Measurements from ENCODE around the gene SVOP.

Gene SVOP

DNA sequence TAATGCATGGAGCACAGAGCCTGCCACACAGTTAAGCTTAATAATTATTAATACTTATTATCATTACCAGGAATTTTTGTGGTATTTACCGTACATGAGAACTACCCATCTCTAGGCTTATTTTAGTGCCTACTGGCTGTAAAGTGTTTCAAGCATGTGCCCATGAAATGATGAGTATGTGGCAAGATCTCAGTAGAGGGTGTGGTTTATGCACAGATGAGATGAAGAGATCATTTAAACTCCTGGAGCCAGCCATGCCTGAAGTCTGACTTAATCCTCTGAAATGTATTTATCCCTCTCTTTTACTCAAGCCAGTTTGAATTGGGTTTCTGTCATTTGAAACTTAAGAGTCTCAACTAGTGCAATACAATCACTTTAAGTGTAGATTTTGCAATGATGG lies 80.7 kb downstream of the SVOP start:
- no peaks in the 10 kb centered on the region for H3K36me3 ChIP-seq (ENCODE audit: insufficient read depth, low read depth, low read length)
- H3K4me3 ChIP-seq (ENCODE audit: low read length), result no peak overlapping the region
- H3K27ac ChIP-seq (ENCODE audit: low read length), result no peak overlapping the region
- H3K27me3 ChIP-seq (ENCODE audit: insufficient read depth, low read length), result no peaks in the 10 kb centered on the region
- no peaks in the 10 kb centered on the region for H3K4me1 ChIP-seq (ENCODE audit: insufficient read depth, low read length)
- H3K9ac ChIP-seq (ENCODE audit: low read depth, low read length), result no peak overlapping the region
- no peaks in the 10 kb centered on the region for H3K9me3 ChIP-seq (ENCODE audit: insufficient read depth, low read depth, low read length)

GRCh38 chr12:108939594-108939993 lies 81.3 kb downstream of the SVOP start:
- Histone ChIP-seq H3K27me3 (ENCODE audit: insufficient read depth, low read length) (no peaks in the 10 kb centered on the region), H3K4me3 (ENCODE audit: low read length) (no peak overlapping the region), H3K27ac (ENCODE audit: low read length) (no peak overlapping the region), H3K9me3 (ENCODE audit: insufficient read depth, low read depth, low read length) (no peaks in the 10 kb centered on the region), H3K36me3 (ENCODE audit: insufficient read depth, low read depth, low read length) (no peaks in the 10 kb centered on the region), H3K4me1 (ENCODE audit: insufficient read depth, low read length) (no peaks in the 10 kb centered on the region), H3K9ac (ENCODE audit: low read depth, low read length) (no peak overlapping the region)

GRCh38 chr12:108938247-108938924 lies 82.5 kb downstream of the SVOP start:
- no peaks in the 10 kb centered on the region for H3K27me3 ChIP-seq (ENCODE audit: insufficient read depth, low read length)
- no peak overlapping the region for H3K4me3 ChIP-seq (ENCODE audit: low read length)
- no peak overlapping the region for H3K27ac ChIP-seq (ENCODE audit: low read length)
- no peak overlapping the region for H3K9ac ChIP-seq (ENCODE audit: low read depth, low read length)
- H3K4me1 ChIP-seq (ENCODE audit: insufficient read depth, low read length), result no peaks in the 10 kb centered on the region
- no peaks in the 10 kb centered on the region for H3K9me3 ChIP-seq (ENCODE audit: insufficient read depth, low read depth, low read length)
- H3K36me3 ChIP-seq (ENCODE audit: insufficient read depth, low read depth, low read length), result no peaks in the 10 kb centered on the region

- H3K9ac ChIP-seq (ENCODE audit: low read depth, low read length), result no peak overlapping the region
- H3K27ac ChIP-seq (ENCODE audit: low read length), result no peak overlapping the region
- H3K36me3 ChIP-seq (ENCODE audit: insufficient read depth, low read depth, low read length), result no peaks in the 10 kb centered on the region
- H3K4me1 ChIP-seq (ENCODE audit: insufficient read depth, low read length), result no peaks in the 10 kb centered on the region
- H3K27me3 ChIP-seq (ENCODE audit: insufficient read depth, low read length), result no peaks in the 10 kb centered on the region
- no peak overlapping the region for H3K4me3 ChIP-seq (ENCODE audit: low read length)
- H3K9me3 ChIP-seq (ENCODE audit: insufficient read depth, low read depth, low read length), result no peaks in the 10 kb centered on the region
Observed at GRCh38 chr12:108935159-108935763, 85.6 kb downstream of the SVOP start.

GRCh38 chr12:108933949-108934348 lies 86.9 kb downstream of the SVOP start:
- H3K4me3 ChIP-seq (ENCODE audit: low read length), result no peak overlapping the region
- no peak overlapping the region for H3K27ac ChIP-seq (ENCODE audit: low read length)
- no peaks in the 10 kb centered on the region for H3K4me1 ChIP-seq (ENCODE audit: insufficient read depth, low read length)
- H3K9me3 ChIP-seq (ENCODE audit: insufficient read depth, low read depth, low read length), result no peaks in the 10 kb centered on the region
- no peak overlapping the region for H3K9ac ChIP-seq (ENCODE audit: low read depth, low read length)
- H3K27me3 ChIP-seq (ENCODE audit: insufficient read depth, low read length), result no peaks in the 10 kb centered on the region
- H3K36me3 ChIP-seq (ENCODE audit: insufficient read depth, low read depth, low read length), result no peaks in the 10 kb centered on the region

DNA sequence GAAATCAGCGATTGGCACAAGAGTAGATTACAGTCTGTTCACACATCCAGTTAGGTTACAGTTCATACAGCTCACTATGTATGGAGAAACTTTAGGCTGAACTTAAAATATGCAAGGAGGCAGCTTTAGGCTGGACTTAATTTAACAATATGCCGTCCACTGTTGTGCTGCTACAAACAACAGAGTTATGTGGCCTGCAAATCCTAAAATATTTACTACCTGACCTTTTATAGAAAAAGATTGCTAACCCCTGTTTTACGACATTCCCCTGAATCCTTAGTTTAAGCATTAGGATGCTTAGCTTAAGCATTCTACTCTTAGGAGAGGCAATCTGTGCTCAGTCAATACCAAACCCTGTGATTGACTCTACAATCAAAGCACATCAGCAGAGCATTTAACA lies 90.1 kb downstream of the SVOP start:
- Histone ChIP-seq H3K4me3 (ENCODE audit: low read length) (no peak overlapping the region), H3K4me1 (ENCODE audit: insufficient read depth, low read length) (no peaks in the 10 kb centered on the region), H3K9ac (ENCODE audit: low read depth, low read length) (no peak overlapping the region), H3K27me3 (ENCODE audit: insufficient read depth, low read length) (no peaks in the 10 kb centered on the region), H3K27ac (ENCODE audit: low read length) (no peak overlapping the region), H3K36me3 (ENCODE audit: insufficient read depth, low read depth, low read length) (no peaks in the 10 kb centered on the region), H3K9me3 (ENCODE audit: insufficient read depth, low read depth, low read length) (no peaks in the 10 kb centered on the region)

DNA sequence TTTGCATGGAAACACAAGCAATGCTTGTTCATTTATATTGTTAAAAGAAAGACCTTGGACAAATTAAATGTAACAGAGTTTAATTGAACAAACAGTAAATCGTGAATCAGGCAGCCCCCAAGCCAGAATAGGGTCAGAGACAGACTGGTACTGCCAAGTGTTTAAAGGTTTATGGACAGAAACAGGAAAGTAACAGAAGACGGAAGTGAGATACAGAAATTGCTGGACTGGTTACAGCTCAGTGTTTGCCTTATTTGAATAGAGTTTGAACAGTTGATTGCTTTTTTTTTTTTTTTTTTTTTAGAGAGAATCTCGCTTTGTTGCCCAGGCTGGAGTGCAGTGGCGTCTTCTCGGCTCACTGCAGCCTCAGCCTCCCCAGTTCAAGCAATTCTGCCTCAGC lies 90.7 kb downstream of the SVOP start:
- Histone ChIP-seq H3K9me3 (ENCODE audit: insufficient read depth, low read depth, low read length) (no peaks in the 10 kb centered on the region), H3K9ac (ENCODE audit: low read depth, low read length) (no peak overlapping the region), H3K27me3 (ENCODE audit: insufficient read depth, low read length) (no peaks in the 10 kb centered on the region), H3K4me3 (ENCODE audit: low read length) (no peak overlapping the region), H3K36me3 (ENCODE audit: insufficient read depth, low read depth, low read length) (no peaks in the 10 kb centered on the region), H3K4me1 (ENCODE audit: insufficient read depth, low read length) (no peaks in the 10 kb centered on the region), H3K27ac (ENCODE audit: low read length) (no peak overlapping the region)

DNA sequence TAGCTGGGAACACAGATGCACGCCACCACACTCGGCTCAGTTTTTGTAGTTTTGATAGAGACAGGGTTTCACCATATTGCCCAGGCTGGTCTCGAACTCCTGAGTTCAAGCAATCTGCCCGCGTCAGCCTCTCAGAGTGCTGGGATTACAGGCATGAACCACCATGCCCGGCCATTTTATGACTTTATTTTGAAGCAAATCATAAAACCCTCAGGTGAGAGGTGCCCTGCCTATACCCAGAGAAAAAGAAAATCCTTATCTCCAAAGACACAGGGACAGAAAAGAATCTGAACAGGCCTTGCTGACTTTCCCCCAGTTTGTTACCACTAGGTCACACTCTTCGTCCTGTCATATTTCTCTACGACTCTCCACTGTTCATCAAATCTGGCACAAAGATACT lies 92.2 kb downstream of the SVOP start:
- Histone ChIP-seq H3K4me1 (ENCODE audit: insufficient read depth, low read length) (no peaks in the 10 kb centered on the region), H3K9me3 (ENCODE audit: insufficient read depth, low read depth, low read length) (no peaks in the 10 kb centered on the region), H3K36me3 (ENCODE audit: insufficient read depth, low read depth, low read length) (no peaks in the 10 kb centered on the region), H3K27me3 (ENCODE audit: insufficient read depth, low read length) (no peaks in the 10 kb centered on the region), H3K4me3 (ENCODE audit: low read length) (no peak overlapping the region), H3K9ac (ENCODE audit: low read depth, low read length) (no peak overlapping the region), H3K27ac (ENCODE audit: low read length) (no peak overlapping the region)

- H3K9ac ChIP-seq (ENCODE audit: low read depth, low read length), result no peak overlapping the region
- no peaks in the 10 kb centered on the region; the same call in 1 of the 2 replicates for H3K27me3 ChIP-seq (ENCODE audit: insufficient read depth, low read length)
- no peaks in the 10 kb centered on the region for H3K9me3 ChIP-seq (ENCODE audit: insufficient read depth, low read depth, low read length)
- no peaks in the 10 kb centered on the region for H3K36me3 ChIP-seq (ENCODE audit: insufficient read depth, low read depth, low read length)
- H3K27ac ChIP-seq (ENCODE audit: low read length), result no peak overlapping the region
- no peaks in the 10 kb centered on the region for H3K4me1 ChIP-seq (ENCODE audit: insufficient read depth, low read length)
- H3K4me3 ChIP-seq (ENCODE audit: low read length), result no peak overlapping the region
Observed at GRCh38 chr12:108922918-108923317, 98.0 kb downstream of the SVOP start.

DNA sequence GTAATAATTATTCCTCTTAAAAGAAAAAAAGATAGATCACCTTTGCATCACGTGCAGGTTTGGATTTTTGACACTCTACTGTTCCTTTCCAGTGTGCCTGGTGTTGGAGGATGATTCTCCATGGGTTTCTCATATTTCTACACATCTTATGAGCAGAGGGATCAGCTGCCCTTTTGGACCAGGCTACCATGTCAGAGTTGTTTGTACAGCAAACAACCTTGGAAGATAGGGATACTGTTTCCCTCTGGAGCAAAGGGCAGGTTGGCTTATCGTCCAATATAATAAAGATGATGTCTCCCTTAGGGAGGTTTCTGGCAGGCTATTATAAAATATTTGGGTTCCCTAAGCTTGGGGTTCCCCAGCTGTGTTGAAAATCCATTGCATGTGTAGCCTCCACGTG lies 98.9 kb downstream of the SVOP start:
- Histone ChIP-seq H3K4me1 (ENCODE audit: insufficient read depth, low read length) (no peaks in the 10 kb centered on the region), H3K36me3 (ENCODE audit: insufficient read depth, low read depth, low read length) (no peaks in the 10 kb centered on the region), H3K27me3 (ENCODE audit: insufficient read depth, low read length) (no peaks in the 10 kb centered on the region; the same call in 1 of the 2 replicates), H3K9ac (ENCODE audit: low read depth, low read length) (no peak overlapping the region), H3K27ac (ENCODE audit: low read length) (no peak overlapping the region), H3K4me3 (ENCODE audit: low read length) (no peak overlapping the region), H3K9me3 (ENCODE audit: insufficient read depth, low read depth, low read length) (no peaks in the 10 kb centered on the region)

GRCh38 chr12:108918960-108919642 lies 101.8 kb downstream of the SVOP start:
- H3K9ac ChIP-seq (ENCODE audit: low read depth, low read length), result no peak overlapping the region
- H3K4me3 ChIP-seq (ENCODE audit: low read length), result no peak overlapping the region
- no peak overlapping the region for H3K27ac ChIP-seq (ENCODE audit: low read length)
- no peaks in the 10 kb centered on the region; the same call in 1 of the 2 replicates for H3K27me3 ChIP-seq (ENCODE audit: insufficient read depth, low read length)
- H3K9me3 ChIP-seq (ENCODE audit: insufficient read depth, low read depth, low read length), result no peaks in the 10 kb centered on the region
- no peaks in the 10 kb centered on the region for H3K4me1 ChIP-seq (ENCODE audit: insufficient read depth, low read length)
- no peaks in the 10 kb centered on the region for H3K36me3 ChIP-seq (ENCODE audit: insufficient read depth, low read depth, low read length)

DNA sequence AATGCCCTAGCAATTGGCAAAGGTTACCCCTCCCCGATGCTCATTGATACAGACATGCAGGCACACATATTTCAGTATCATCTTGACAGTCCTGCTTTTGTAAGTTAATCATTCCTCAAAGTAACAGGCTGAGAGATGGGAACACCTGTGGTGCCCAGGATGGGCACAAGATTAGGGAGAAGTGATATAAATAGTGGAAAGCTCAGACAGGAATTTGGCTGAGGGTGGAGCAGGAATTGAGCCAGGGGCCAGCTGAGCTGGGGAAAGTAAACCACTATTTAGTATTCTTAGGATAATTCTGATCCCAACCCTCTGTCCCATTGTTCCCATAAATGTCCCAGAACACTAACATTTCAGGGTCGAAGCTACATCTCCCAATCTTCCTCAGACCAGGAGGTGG lies 102.7 kb downstream of the SVOP start:
- Histone ChIP-seq H3K4me1 (ENCODE audit: insufficient read depth, low read length) (no peaks in the 10 kb centered on the region), H3K27me3 (ENCODE audit: insufficient read depth, low read length) (no peaks in the 10 kb centered on the region; the same call in 1 of the 2 replicates), H3K27ac (ENCODE audit: low read length) (no peak overlapping the region), H3K4me3 (ENCODE audit: low read length) (no peak overlapping the region), H3K36me3 (ENCODE audit: insufficient read depth, low read depth, low read length) (no peaks in the 10 kb centered on the region), H3K9me3 (ENCODE audit: insufficient read depth, low read depth, low read length) (no peaks in the 10 kb centered on the region), H3K9ac (ENCODE audit: low read depth, low read length) (no peak overlapping the region)

All from iPS-20b (cell line).